Colonic mucosa (tissue), 4 donors: Measurements from ENCODE around the gene SMIM35. TPM values are rescaled to one million over a fixed set of nuclear protein-coding genes. Genes with fewer than 3 reads are reported as not detected.

Experiments
- DNase-seq: peaks from one replicate; pipeline ENCODE4 v3.0.0-alpha.2; 2020
- H3K27ac ChIP-seq: fragments of 200-600 bp; one replicate; pipeline ENCODE4 v1.8.0; 2021
- H3K27me3 ChIP-seq: fragments of 200-600 bp; one replicate; pipeline ENCODE4 v1.8.0; 2021
- H3K36me3 ChIP-seq: fragments of 200-600 bp; one replicate; pipeline ENCODE4 v1.8.0; 2021
- H3K4me1 ChIP-seq: fragments of 200-600 bp; one replicate; pipeline ENCODE4 v1.8.0; 2021; ENCODE audit warnings: mild to moderate bottlenecking
- H3K4me3 ChIP-seq: fragments of 200-600 bp; one replicate; pipeline ENCODE4 v1.8.0; 2021
- H3K9ac ChIP-seq, 2 donors: one replicate each; pipeline ENCODE4 v1.7.0; 2013; ENCODE audit warnings: control low read depth in 2 of 2, low read depth in 2 of 2, low read length in 2 of 2
- H3K9me3 ChIP-seq: fragments of 200-600 bp; one replicate; pipeline ENCODE4 v1.8.0; 2021
- CTCF ChIP-seq: fragments of 200-600 bp; IDR thresholded peaks from one replicate; pipeline ENCODE4 v1.8.0; 2022; ENCODE audit warnings: antibody characterized with exemption, mild to moderate bottlenecking
- intact Hi-C: fragments of 100-400 bp; cut with DNase I; formaldehyde crosslinking; loops from one replicate; pipeline ENCODE4 v1.14.1; 2022
- total RNA-seq, 2 donors: library from RNA; stranded (reverse); fragmentation: NEBNext Ultra II Directional in 1 of 2; extraction: Animal tissue kit (Norgen Biotek cat#: 25700) in 1 of 2; gene quantifications; one replicate each; pipeline ENCODE4 v1.2.1, GENCODE V29; 2021
- donor health status: healthy.
- donor health status: DM: no; HTN: no; CAD: no.
- donor health status: DM: no; HTN: no; CAD: no.

The SMIM35 gene
- total RNA-seq, 2 donors from 2014 or later: not detected

- no peak for DNase-seq
- Histone ChIP-seq H3K27me3 (no peaks in the 10 kb centered on the region), H3K27ac (no peak overlapping the region), H3K9ac (no peak overlapping the region), H3K36me3 (no peaks in the 10 kb centered on the region), H3K9me3 (no peaks in the 10 kb centered on the region), H3K4me1 (no peaks in the 10 kb centered on the region), H3K4me3 (no peak overlapping the region)
- TF ChIP-seq CTCF: no peak
- intact Hi-C loops: no loop called here
These were observed 58.1 kb downstream of the SMIM35 start for GRCh38 chr11:118028626-118029025.

- Histone ChIP-seq H3K4me1 (no peaks in the 10 kb centered on the region), H3K9ac (no peak overlapping the region), H3K9me3 (no peaks in the 10 kb centered on the region), H3K4me3 (no peak overlapping the region), H3K36me3 (no peaks in the 10 kb centered on the region), H3K27me3 (no peaks in the 10 kb centered on the region), H3K27ac (no peak overlapping the region)
- DNase-seq: no peak
- intact Hi-C loops: no loop called here
- TF ChIP-seq CTCF: no peak
These were observed 59.1 kb downstream of the SMIM35 start for GRCh38 chr11:118027694-118028093.

- H3K9ac ChIP-seq: no peak overlapping the region
- TF ChIP-seq CTCF: no peak
- H3K27ac ChIP-seq: no peak overlapping the region
- H3K4me1 ChIP-seq: no peaks in the 10 kb centered on the region
- H3K9me3 ChIP-seq: no peaks in the 10 kb centered on the region
- no peak for DNase-seq
- intact Hi-C loops: no loop called here
- H3K36me3 ChIP-seq: no peaks in the 10 kb centered on the region
- H3K27me3 ChIP-seq: no peaks in the 10 kb centered on the region
- H3K4me3 ChIP-seq: no peak overlapping the region
These were observed 65.6 kb downstream of the SMIM35 start for GRCh38 chr11:118021146-118021545.

GRCh38 chr11:118018401-118018800, 68.4 kb downstream of the SMIM35 start:
- H3K36me3 ChIP-seq: no peaks in the 10 kb centered on the region
- TF ChIP-seq CTCF: no peak
- H3K4me3 ChIP-seq: no peak overlapping the region
- no peaks in the 10 kb centered on the region for H3K4me1 ChIP-seq
- intact Hi-C loops: no loop called here
- DNase-seq: no peak
- no peak overlapping the region for H3K27ac ChIP-seq
- no peaks in the 10 kb centered on the region for H3K9me3 ChIP-seq
- no peak overlapping the region for H3K9ac ChIP-seq
- no peaks in the 10 kb centered on the region for H3K27me3 ChIP-seq

DNA sequence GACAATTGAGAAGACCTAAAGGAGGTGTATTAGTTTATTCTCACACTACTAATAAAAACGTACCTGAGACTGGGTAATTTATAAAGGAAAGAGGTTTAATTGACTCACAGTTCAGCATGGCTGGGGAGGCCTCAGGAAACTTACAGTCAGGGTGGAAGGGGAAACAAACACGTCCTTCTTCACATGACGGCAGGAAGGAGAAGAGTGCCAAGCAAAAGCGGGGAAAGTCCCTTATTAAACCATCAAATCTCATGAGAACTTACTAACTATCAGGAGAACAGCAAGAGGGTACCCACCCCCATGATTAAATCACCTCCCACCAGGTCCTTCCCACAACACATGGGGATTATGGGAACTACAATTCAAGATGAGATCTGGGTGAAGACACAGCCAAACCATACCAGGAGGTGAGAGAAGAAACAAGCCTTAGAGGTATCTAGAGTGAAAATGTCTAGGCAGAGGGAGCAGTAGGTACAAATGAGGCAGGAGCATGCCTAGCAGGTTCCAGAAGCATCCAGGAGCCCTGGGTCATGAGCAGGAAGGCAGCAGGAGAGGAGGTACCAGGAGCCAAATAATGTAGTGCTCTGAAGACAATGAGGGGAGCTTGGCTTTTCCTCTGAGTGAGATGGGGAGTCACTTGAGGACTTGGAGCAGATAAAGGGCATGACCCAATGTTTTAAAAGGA, 69.0 kb downstream of the SMIM35 start:
- H3K9me3 ChIP-seq: no peaks in the 10 kb centered on the region
- intact Hi-C loops: no loop called here
- H3K4me3 ChIP-seq: no peak overlapping the region
- H3K27ac ChIP-seq: no peak overlapping the region
- no peaks in the 10 kb centered on the region for H3K36me3 ChIP-seq
- no peak for TF ChIP-seq CTCF
- no peaks in the 10 kb centered on the region for H3K4me1 ChIP-seq
- H3K9ac ChIP-seq: no peak overlapping the region
- no peak for DNase-seq
- no peaks in the 10 kb centered on the region for H3K27me3 ChIP-seq
